A673 (cell line): ENCODE measurements around the gene DIPK1A. TPM values are rescaled to one million over a fixed set of nuclear protein-coding genes. Genes with fewer than 3 reads are reported as not detected.

Experiments used
- BruUV-seq: library from RNA; stranded (reverse); fragments of 400-500 nt; replicated peaks from 2 replicates; lab custom pipeline; 2021; lab: Mats Ljungman, UMichigan
- CTCF ChIA-PET: fragments of 300-600 bp; sonication (Branson Sonifier 250); formaldehyde crosslinking; loops from one replicate; lab custom pipeline; 2022; ENCODE audit warnings: antibody characterized with exemption; lab: Charles Lee
- POLR2A ChIA-PET: fragments of 300-600 bp; sonication (Branson Sonifier 250); formaldehyde crosslinking; loops from one replicate; lab custom pipeline; 2022; ENCODE audit warnings: antibody characterized with exemption; ENCODE audit not compliant: low non-redundant PET; lab: Charles Lee
- DNase-seq: peaks from one replicate; pipeline ENCODE4 v3.0.0-alpha.2; 2015; ENCODE audit warnings: low spot score
- H3K27ac ChIP-seq: fragments of 200-600 bp; sonication (generic); 2 replicates; pipeline ENCODE4 v1.5.1; 2016; ENCODE audit warnings: mixed run types, low read depth, mild to moderate bottlenecking, mixed read lengths, antibody characterized with exemption, low read length; ENCODE audit not compliant: poor library complexity, severe bottlenecking
- H3K27me3 ChIP-seq: fragments of 200-600 bp; sonication (generic); replicated peaks from 2 replicates; pipeline ENCODE4 v1.6.1; 2017; ENCODE audit warnings: mixed run types, low read depth, mild to moderate bottlenecking, mixed read lengths, antibody characterized with exemption, low read length; ENCODE audit not compliant: insufficient read depth, poor library complexity
- H3K36me3 ChIP-seq: fragments of 200-600 bp; sonication (generic); 2 replicates; pipeline ENCODE4 v1.6.1; 2016; ENCODE audit warnings: mixed run types, mild to moderate bottlenecking, mixed read lengths, antibody characterized with exemption, low read length; ENCODE audit not compliant: insufficient read depth, poor library complexity, severe bottlenecking
- H3K4me1 ChIP-seq: fragments of 200-600 bp; sonication (generic); 2 replicates; pipeline ENCODE4 v1.6.1; 2017; ENCODE audit warnings: mixed run types, mild to moderate bottlenecking, mixed read lengths, antibody characterized with exemption, low read length; ENCODE audit not compliant: insufficient read depth, poor library complexity, severe bottlenecking
- H3K4me3 ChIP-seq: fragments of 200-600 bp; sonication (generic); 2 replicates; pipeline ENCODE4 v1.5.1; 2016; ENCODE audit warnings: low read depth, mixed run types, mild to moderate bottlenecking, mixed read lengths, low read length; ENCODE audit not compliant: poor library complexity, severe bottlenecking
- H3K9me3 ChIP-seq: fragments of 200-600 bp; sonication (generic); 2 replicates; pipeline ENCODE4 v1.6.1; 2016; ENCODE audit warnings: mixed run types, low read depth, mild to moderate bottlenecking, mixed read lengths, antibody characterized with exemption, low read length; ENCODE audit not compliant: poor library complexity, severe bottlenecking
- EZH2 ChIP-seq: fragments of 200-600 bp; sonication (generic); IDR thresholded peaks from 2 replicates; pipeline ENCODE4 v1.6.1; 2017; ENCODE audit warnings: borderline replicate concordance, low read depth, mild to moderate bottlenecking, mixed read lengths, antibody characterized with exemption, low read length; ENCODE audit not compliant: poor library complexity, severe bottlenecking
- intact Hi-C: fragments of 100-400 bp; cut with micrococcal nuclease; formaldehyde crosslinking; loops from one replicate; pipeline ENCODE4 v1.10.0; 2022; ENCODE audit not compliant: unreplicated experiment
- total RNA-seq: library from RNA; stranded (reverse); gene quantifications from 2 replicates; pipeline ENCODE4 v1.2.3, GENCODE V29; 2021
- TF ChIP-seq, protein P1 (sequence below): fragments of 300-800, 200-600 bp; sonication (generic); conservative IDR thresholded peaks from 2 replicates; pipeline ENCODE4 v1.5.1; 2017; ENCODE audit warnings: low read depth, mild to moderate bottlenecking, antibody characterized with exemption, low read length, moderate library complexity, mixed read lengths

Gene DIPK1A
- total RNA-seq, 1 experiment from 2014 or later: 10.9 TPM

- Histone ChIP-seq H3K27me3 (no peaks in the 10 kb centered on the region), H3K27ac (no peak overlapping the region), H3K9me3 (no peaks in the 10 kb centered on the region), H3K4me1 (no peaks in the 10 kb centered on the region), H3K4me3 (no peak overlapping the region), H3K36me3 (no peaks in the 10 kb centered on the region)
- BruUV-seq: no TSS peak
- intact Hi-C loops: no loop called here
- POLR2A ChIA-PET: no interaction called here
- CTCF ChIA-PET: no interaction called here
- TF ChIP-seq, protein P1, sequence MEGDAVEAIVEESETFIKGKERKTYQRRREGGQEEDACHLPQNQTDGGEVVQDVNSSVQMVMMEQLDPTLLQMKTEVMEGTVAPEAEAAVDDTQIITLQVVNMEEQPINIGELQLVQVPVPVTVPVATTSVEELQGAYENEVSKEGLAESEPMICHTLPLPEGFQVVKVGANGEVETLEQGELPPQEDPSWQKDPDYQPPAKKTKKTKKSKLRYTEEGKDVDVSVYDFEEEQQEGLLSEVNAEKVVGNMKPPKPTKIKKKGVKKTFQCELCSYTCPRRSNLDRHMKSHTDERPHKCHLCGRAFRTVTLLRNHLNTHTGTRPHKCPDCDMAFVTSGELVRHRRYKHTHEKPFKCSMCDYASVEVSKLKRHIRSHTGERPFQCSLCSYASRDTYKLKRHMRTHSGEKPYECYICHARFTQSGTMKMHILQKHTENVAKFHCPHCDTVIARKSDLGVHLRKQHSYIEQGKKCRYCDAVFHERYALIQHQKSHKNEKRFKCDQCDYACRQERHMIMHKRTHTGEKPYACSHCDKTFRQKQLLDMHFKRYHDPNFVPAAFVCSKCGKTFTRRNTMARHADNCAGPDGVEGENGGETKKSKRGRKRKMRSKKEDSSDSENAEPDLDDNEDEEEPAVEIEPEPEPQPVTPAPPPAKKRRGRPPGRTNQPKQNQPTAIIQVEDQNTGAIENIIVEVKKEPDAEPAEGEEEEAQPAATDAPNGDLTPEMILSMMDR: no peak
- TF ChIP-seq EZH2: no peak
- DNase-seq: no peak
Measured at GRCh38 chr1:92820551-92820950, 140.7 kb downstream of the DIPK1A start.

DNA sequence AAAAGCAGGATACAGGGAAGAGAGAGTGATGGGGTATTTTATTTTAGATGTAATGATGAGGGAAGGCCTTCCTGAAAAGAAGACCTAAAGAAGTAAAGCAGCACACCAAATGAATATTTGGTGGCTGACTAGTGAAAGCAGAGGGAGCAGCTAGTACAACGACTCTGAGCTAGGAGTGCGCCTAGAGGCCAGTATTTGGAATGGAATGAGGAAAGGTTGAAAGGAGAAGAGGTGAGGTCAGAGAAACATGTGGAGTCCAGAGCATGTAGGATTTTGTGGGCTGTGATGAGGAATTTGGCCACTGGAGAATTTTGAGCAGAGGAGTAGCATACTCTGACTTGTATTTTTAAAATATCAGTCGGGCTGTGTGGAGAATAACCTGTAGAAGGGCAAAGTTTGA is 141.2 kb downstream of the DIPK1A start:
- H3K4me3 ChIP-seq: no peak overlapping the region
- H3K9me3 ChIP-seq: no peaks in the 10 kb centered on the region
- H3K27ac ChIP-seq: no peak overlapping the region
- ChIA-PET CTCF (interaction anchor here (2.1 to 2.3 kb wide), 3 partner anchors 12 to 510 kb away, joined by 10 to 31 read pairs (median 15); partner anchors contain the start of gene RPL5), POLR2A (no interaction called here)
- no TSS peak for BruUV-seq
- DNase-seq: no peak
- no peaks in the 10 kb centered on the region for H3K4me1 ChIP-seq
- H3K27me3 ChIP-seq: no peaks in the 10 kb centered on the region
- TF ChIP-seq, protein P1: no peak
- TF ChIP-seq EZH2: no peak
- intact Hi-C loops: no loop called here
- no peaks in the 10 kb centered on the region for H3K36me3 ChIP-seq

- ChIA-PET CTCF (interaction anchor here (0.6 to 2.3 kb wide), 5 partner anchors 9 to 508 kb away, joined by 4 to 31 read pairs (median 12); partner anchors contain the start of genes EVI5 and RPL5), POLR2A (no interaction called here)
- TF ChIP-seq, protein P1: peak; percentile 81
- TF ChIP-seq EZH2: no peak
- no peak overlapping the region for H3K27ac ChIP-seq
- H3K36me3 ChIP-seq: no peaks in the 10 kb centered on the region
- no peaks in the 10 kb centered on the region for H3K4me1 ChIP-seq
- H3K27me3 ChIP-seq: no peaks in the 10 kb centered on the region
- no peaks in the 10 kb centered on the region for H3K9me3 ChIP-seq
- no peak overlapping the region for H3K4me3 ChIP-seq
- BruUV-seq: no TSS peak
- peak; percentile 37 for DNase-seq
- intact Hi-C loops: loop anchor here (2.0 to 10.0 kb wide), 3 partner anchors 66 to 823 kb away; no protein-coding TSS in a partner anchor
Measured at GRCh38 chr1:92817986-92818764, 143.1 kb downstream of the DIPK1A start.
